HepG2 (cell line): ENCODE data around the gene PSD4. TPM values are rescaled to one million over a fixed set of nuclear protein-coding genes. Genes with fewer than 3 reads are reported as not detected.

ENCODE experiments used
- FOXA3 ChIP-seq: IDR thresholded peaks from 2 replicates; pipeline ENCODE4 v1.6.1; 2016; ENCODE audit warnings: missing genetic modification reagents, missing compliant biosample characterization
- FOXO4 ChIP-seq: sonication (generic); formaldehyde crosslinking; conservative IDR thresholded peaks from 2 replicates; pipeline ENCODE4 v1.8.1; 2023; ENCODE audit warnings: missing genetic modification reagents
- FOXP1 ChIP-seq, 2 experiments: fragments of 450-650 bp in 1 of 2; IDR thresholded peaks; 2 replicates each; pipeline ENCODE4 v1.6.1; 2017 to 2018; ENCODE audit warnings: antibody characterized with exemption in 1 of 2
- HMG20A ChIP-seq: IDR thresholded peaks from 2 replicates; pipeline ENCODE4 v1.6.1; 2016; ENCODE audit warnings: borderline replicate concordance
- HOXA3 ChIP-seq: sonication (generic); formaldehyde crosslinking; IDR thresholded peaks from 2 replicates; pipeline ENCODE4 v1.5.0; 2020; ENCODE audit warnings: missing genetic modification reagents
- NR2F1 ChIP-seq, 2 experiments: fragments of 450-650 bp in 1 of 2; formaldehyde crosslinking in 1 of 2; IDR thresholded peaks; 2 replicates each; pipeline versions ENCODE4 v1.5.0 to v1.6.1; 2016 to 2020; ENCODE audit warnings: mild to moderate bottlenecking in 1 of 2, missing compliant biosample characterization in 1 of 2, missing genetic modification reagents in 1 of 2, moderate library complexity in 1 of 2
- POLR2AphosphoS5 ChIP-seq: IDR thresholded peaks from 2 replicates; pipeline ENCODE4 v1.6.1; 2012; ENCODE audit warnings: low read depth, low read length
- REL ChIP-seq: sonication (generic); formaldehyde crosslinking; conservative IDR thresholded peaks from 2 replicates; pipeline ENCODE4 v1.8.0; 2022; ENCODE audit warnings: mild to moderate bottlenecking, missing genetic modification reagents, moderate library complexity
- RXRA ChIP-seq: sonication (generic); formaldehyde crosslinking; IDR thresholded peaks from 2 replicates; pipeline ENCODE4 v1.5.1; 2020; ENCODE audit warnings: missing genetic modification reagents
- SMARCE1 ChIP-seq: fragments of 450-650 bp; IDR thresholded peaks from 2 replicates; pipeline ENCODE4 v1.6.1; 2017; ENCODE audit warnings: borderline replicate concordance
- SPEN ChIP-seq: sonication (generic); formaldehyde crosslinking; IDR thresholded peaks from 2 replicates; pipeline ENCODE4 v1.5.1; 2020; ENCODE audit warnings: low read depth, mild to moderate bottlenecking, missing genetic modification reagents
- ZC3H4 ChIP-seq: sonication (generic); formaldehyde crosslinking; IDR thresholded peaks from 2 replicates; pipeline ENCODE4 v1.4.0; 2020; ENCODE audit warnings: missing genetic modification reagents, borderline replicate concordance
- ZFYVE20 ChIP-seq: sonication (generic); formaldehyde crosslinking; IDR thresholded peaks from 2 replicates; pipeline ENCODE4 v1.8.0; 2023; ENCODE audit warnings: low read depth, mild to moderate bottlenecking, moderate library complexity, missing genetic modification reagents, borderline replicate concordance
- ZMYM2 ChIP-seq: sonication (generic); formaldehyde crosslinking; IDR thresholded peaks from 2 replicates; pipeline ENCODE4 v1.8.0; 2022; ENCODE audit warnings: mild to moderate bottlenecking, missing genetic modification reagents
- ZNF383 ChIP-seq: sonication (generic); formaldehyde crosslinking; IDR thresholded peaks from 2 replicates; pipeline ENCODE4 v1.4.0; 2020; ENCODE audit warnings: missing genetic modification reagents, mild to moderate bottlenecking, borderline replicate concordance
- ZNF558 ChIP-seq: sonication (generic); formaldehyde crosslinking; IDR thresholded peaks from 2 replicates; pipeline ENCODE4 v1.9.0; 2022; ENCODE audit warnings: mild to moderate bottlenecking, missing genetic modification reagents, borderline replicate concordance
- ZNF891 ChIP-seq: sonication (generic); formaldehyde crosslinking; IDR thresholded peaks from 2 replicates; pipeline ENCODE4 v1.5.0; 2020; ENCODE audit warnings: mild to moderate bottlenecking, missing genetic modification reagents
- polyA plus RNA-seq, 8 experiments: library from polyadenylated mRNA; depleted of rRNA in 3 of 8; stranded (reverse) in 7 of 8; unstranded in 1 of 8; fragments of >200 nt; fragmentation: Illumina TruSeq in 4 of 8; extraction: Trizol in 4 of 8; gene quantifications; 2 replicates each; pipeline versions ENCODE4 v1.2.1 to v1.2.3, GENCODE V29; 2011 to 2016; ENCODE audit warnings: low read depth in 4 of 8, missing spikeins in 1 of 8, mixed read lengths in 1 of 8; ENCODE audit not compliant: insufficient read depth in 1 of 8
- total RNA-seq, 5 experiments: library from RNA; depleted of rRNA; stranded (reverse); fragments of >200 nt; fragmentation: Illumina TruSeq; extraction: Trizol; gene quantifications; 2 replicates each; pipeline ENCODE4 v1.2.3, GENCODE V29; 2016; ENCODE audit warnings: low read depth in 1 of 5
- TF ChIP-seq, protein P1 (sequence below): sonication (generic); formaldehyde crosslinking; IDR thresholded peaks from 2 replicates; pipeline ENCODE4 v1.8.1; 2022; ENCODE audit warnings: low read depth, mild to moderate bottlenecking, missing genetic modification reagents
- TF ChIP-seq, protein P2 (sequence below): sonication (generic); formaldehyde crosslinking; IDR thresholded peaks from 2 replicates; pipeline ENCODE4 v1.4.0; 2020; ENCODE audit warnings: missing genetic modification reagents
- TF ChIP-seq, protein P3 (sequence below): fragments of 450-650 bp; IDR thresholded peaks from 2 replicates; pipeline ENCODE4 v1.6.1; 2017

The PSD4 gene
- total and polyA plus RNA-seq, 2 of the 13 experiments (the other 11 are each of a cell fraction or from before 2014, with no cell fraction given): 5.8 to 9.4 TPM

DNA sequence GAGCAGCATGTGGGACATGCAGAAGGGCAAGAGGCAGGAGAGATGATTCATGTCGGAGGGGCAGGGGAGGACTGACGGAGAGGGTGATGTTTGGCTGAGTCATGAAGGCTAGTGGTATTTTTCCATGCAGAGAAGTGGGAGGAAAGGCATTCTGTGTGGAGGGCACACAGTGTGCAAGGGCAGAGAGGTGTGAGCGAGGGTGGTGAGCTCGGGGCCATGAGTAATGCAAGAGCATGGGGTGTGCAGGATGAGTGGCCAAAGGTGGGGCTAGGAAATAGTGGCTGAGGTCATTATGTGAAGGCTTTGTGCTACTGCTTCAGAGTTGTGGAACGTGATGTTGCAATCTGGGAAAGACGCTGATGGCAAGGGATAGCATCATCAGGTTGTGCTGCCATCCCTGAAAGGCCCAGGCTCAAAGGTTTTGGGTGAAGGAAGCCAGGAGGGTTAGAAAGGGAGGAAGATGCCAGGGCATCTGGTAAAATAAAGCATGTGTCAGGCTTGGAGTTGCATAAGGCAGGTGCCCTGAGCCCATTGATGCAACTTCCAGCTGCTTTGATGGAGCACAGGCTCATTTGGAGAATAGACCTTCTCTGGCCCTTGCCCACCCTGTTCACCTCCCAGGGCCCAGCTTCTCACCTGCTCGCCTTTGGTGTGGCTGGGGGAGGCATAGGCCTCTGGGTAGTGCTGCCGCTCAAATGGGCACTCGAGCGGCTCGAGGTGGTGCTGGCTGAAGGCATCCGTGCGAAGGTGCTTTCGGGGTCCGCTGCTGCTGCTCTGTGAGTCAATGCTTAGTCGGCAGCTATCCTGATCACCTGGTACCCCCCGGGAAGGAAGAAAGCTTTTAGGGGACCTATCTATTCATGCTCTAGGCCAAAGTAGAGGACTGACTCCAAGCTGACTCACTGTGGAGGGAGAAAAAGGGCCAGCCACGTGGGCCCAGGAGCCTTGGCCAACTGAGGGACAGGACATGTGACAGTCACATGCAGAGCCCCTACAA, 67.4 kb downstream of the PSD4 start (continued):
- peak; percentile 61 for TF ChIP-seq FOXA3 (CRISPR knock-in tag)
- no peak for TF ChIP-seq ZFYVE20 (CRISPR knock-in tag)
- TF ChIP-seq POLR2AphosphoS5: no peak
- TF ChIP-seq ZNF383 (CRISPR knock-in tag): no peak
- 0 out of 2 replicates have a peak, but pooled peaks have one; percentile 28 for TF ChIP-seq HOXA3
- TF ChIP-seq, protein P1, sequence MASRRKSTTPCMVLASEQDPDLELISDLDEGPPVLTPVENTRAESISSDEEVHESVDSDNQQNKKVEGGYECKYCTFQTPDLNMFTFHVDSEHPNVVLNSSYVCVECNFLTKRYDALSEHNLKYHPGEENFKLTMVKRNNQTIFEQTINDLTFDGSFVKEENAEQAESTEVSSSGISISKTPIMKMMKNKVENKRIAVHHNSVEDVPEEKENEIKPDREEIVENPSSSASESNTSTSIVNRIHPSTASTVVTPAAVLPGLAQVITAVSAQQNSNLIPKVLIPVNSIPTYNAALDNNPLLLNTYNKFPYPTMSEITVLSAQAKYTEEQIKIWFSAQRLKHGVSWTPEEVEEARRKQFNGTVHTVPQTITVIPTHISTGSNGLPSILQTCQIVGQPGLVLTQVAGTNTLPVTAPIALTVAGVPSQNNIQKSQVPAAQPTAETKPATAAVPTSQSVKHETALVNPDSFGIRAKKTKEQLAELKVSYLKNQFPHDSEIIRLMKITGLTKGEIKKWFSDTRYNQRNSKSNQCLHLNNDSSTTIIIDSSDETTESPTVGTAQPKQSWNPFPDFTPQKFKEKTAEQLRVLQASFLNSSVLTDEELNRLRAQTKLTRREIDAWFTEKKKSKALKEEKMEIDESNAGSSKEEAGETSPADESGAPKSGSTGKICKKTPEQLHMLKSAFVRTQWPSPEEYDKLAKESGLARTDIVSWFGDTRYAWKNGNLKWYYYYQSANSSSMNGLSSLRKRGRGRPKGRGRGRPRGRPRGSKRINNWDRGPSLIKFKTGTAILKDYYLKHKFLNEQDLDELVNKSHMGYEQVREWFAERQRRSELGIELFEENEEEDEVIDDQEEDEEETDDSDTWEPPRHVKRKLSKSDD (CRISPR knock-in tag): 0 out of 2 replicates have a peak, but pooled peaks have one; percentile 27
- TF ChIP-seq FOXP1 (IDR thresholded peaks at IDR 0.05): no peak
- TF ChIP-seq FOXP1 (CRISPR knock-in tag; IDR thresholded peaks at IDR 0.05): peak; percentile 54; the same call in 1 of the 2 replicates
- TF ChIP-seq REL (CRISPR knock-in tag): no peak
- TF ChIP-seq FOXO4 (CRISPR knock-in tag): no peak
- TF ChIP-seq, protein P2, sequence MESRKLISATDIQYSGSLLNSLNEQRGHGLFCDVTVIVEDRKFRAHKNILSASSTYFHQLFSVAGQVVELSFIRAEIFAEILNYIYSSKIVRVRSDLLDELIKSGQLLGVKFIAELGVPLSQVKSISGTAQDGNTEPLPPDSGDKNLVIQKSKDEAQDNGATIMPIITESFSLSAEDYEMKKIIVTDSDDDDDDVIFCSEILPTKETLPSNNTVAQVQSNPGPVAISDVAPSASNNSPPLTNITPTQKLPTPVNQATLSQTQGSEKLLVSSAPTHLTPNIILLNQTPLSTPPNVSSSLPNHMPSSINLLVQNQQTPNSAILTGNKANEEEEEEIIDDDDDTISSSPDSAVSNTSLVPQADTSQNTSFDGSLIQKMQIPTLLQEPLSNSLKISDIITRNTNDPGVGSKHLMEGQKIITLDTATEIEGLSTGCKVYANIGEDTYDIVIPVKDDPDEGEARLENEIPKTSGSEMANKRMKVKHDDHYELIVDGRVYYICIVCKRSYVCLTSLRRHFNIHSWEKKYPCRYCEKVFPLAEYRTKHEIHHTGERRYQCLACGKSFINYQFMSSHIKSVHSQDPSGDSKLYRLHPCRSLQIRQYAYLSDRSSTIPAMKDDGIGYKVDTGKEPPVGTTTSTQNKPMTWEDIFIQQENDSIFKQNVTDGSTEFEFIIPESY (CRISPR knock-in tag): no peak; the same call in 1 of the 2 replicates
- TF ChIP-seq ZNF891 (CRISPR knock-in tag): no peak
- TF ChIP-seq ZNF558 (CRISPR knock-in tag): no peak
- peak; percentile 88; the same call in 1 of the 2 replicates for TF ChIP-seq HMG20A (CRISPR knock-in tag)
- TF ChIP-seq ZMYM2 (CRISPR knock-in tag): 0 out of 2 replicates have a peak, but pooled peaks have one; percentile 13
- TF ChIP-seq NR2F1 (CRISPR knock-in tag; IDR thresholded peaks at IDR 0.05): peak in 1 of 2 experiments; percentile 21; a peak in 1 of 4 replicates
- TF ChIP-seq SMARCE1: no peak
- TF ChIP-seq SPEN: no peak
- no peak for TF ChIP-seq ZC3H4
- peak; percentile 72; the same call in 1 of the 2 replicates for TF ChIP-seq RXRA (CRISPR knock-in tag)
- TF ChIP-seq, protein P3, sequence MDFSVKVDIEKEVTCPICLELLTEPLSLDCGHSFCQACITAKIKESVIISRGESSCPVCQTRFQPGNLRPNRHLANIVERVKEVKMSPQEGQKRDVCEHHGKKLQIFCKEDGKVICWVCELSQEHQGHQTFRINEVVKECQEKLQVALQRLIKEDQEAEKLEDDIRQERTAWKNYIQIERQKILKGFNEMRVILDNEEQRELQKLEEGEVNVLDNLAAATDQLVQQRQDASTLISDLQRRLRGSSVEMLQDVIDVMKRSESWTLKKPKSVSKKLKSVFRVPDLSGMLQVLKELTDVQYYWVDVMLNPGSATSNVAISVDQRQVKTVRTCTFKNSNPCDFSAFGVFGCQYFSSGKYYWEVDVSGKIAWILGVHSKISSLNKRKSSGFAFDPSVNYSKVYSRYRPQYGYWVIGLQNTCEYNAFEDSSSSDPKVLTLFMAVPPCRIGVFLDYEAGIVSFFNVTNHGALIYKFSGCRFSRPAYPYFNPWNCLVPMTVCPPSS: no peak
